CD4-positive, alpha-beta T cell treated with Interleukin-17A for 1 hour (primary cell): ENCODE data around the gene SLC30A1.
"Not testable (repeated sequence)": the region's sequence is repeated elsewhere in the genome, so short reads cannot be mapped to it uniquely, and the experiment has no call there.

Source experiments
- DNase-seq: peaks from one replicate; pipeline ENCODE4 v3.0.0-alpha.2; 2020

The SLC30A1 gene

GRCh38 chr1:211541720-211542477 lies 37.1 kb downstream of the SLC30A1 start:
- DNase-seq, result no peak

GRCh38 chr1:211541278-211541677 lies 37.7 kb downstream of the SLC30A1 start:
- no peak for DNase-seq

GRCh38 chr1:211540824-211541223 lies 38.1 kb downstream of the SLC30A1 start:
- DNase-seq, result not testable (repeated sequence)

GRCh38 chr1:211538287-211538686 lies 40.7 kb downstream of the SLC30A1 start:
- no peak for DNase-seq

- DNase-seq, result no peak
Measured at GRCh38 chr1:211537253-211537652, 41.7 kb downstream of the SLC30A1 start.

GRCh38 chr1:211536606-211537005 lies 42.4 kb downstream of the SLC30A1 start:
- DNase-seq, result no peak

GRCh38 chr1:211535346-211535745 lies 43.6 kb downstream of the SLC30A1 start:
- no peak for DNase-seq

- DNase-seq, result no peak
Measured at GRCh38 chr1:211534545-211535291, 44.2 kb downstream of the SLC30A1 start.

GRCh38 chr1:211532088-211532444 lies 46.9 kb downstream of the SLC30A1 start:
- DNase-seq, result no peak

- DNase-seq, result no peak
Measured at GRCh38 chr1:211531194-211532087, 47.5 kb downstream of the SLC30A1 start.

GRCh38 chr1:211530102-211530501 lies 48.9 kb downstream of the SLC30A1 start:
- no peak for DNase-seq

GRCh38 chr1:211529453-211529852 lies 49.5 kb downstream of the SLC30A1 start:
- DNase-seq, result no peak

- DNase-seq, result no peak
Measured at GRCh38 chr1:211529011-211529410, 50.0 kb downstream of the SLC30A1 start.

GRCh38 chr1:211527888-211528287 lies 51.1 kb downstream of the SLC30A1 start:
- no peak for DNase-seq

GRCh38 chr1:211527006-211527405 lies 52.0 kb downstream of the SLC30A1 start:
- DNase-seq, result no peak

- DNase-seq, result no peak
Measured at GRCh38 chr1:211526101-211526500, 52.9 kb downstream of the SLC30A1 start.

- no peak for DNase-seq
Measured at GRCh38 chr1:211525101-211525676, 53.8 kb downstream of the SLC30A1 start.

- DNase-seq, result no peak
Measured at GRCh38 chr1:211524521-211524920, 54.4 kb downstream of the SLC30A1 start.

GRCh38 chr1:211522804-211523203 lies 56.2 kb downstream of the SLC30A1 start:
- no peak for DNase-seq
